Measurements from ENCODE around the gene MAPK10.

GRCh38 chr4:86054286-86055032, 305.4 kb downstream of the MAPK10 start:
- TF ChIP-seq, protein P1, sequence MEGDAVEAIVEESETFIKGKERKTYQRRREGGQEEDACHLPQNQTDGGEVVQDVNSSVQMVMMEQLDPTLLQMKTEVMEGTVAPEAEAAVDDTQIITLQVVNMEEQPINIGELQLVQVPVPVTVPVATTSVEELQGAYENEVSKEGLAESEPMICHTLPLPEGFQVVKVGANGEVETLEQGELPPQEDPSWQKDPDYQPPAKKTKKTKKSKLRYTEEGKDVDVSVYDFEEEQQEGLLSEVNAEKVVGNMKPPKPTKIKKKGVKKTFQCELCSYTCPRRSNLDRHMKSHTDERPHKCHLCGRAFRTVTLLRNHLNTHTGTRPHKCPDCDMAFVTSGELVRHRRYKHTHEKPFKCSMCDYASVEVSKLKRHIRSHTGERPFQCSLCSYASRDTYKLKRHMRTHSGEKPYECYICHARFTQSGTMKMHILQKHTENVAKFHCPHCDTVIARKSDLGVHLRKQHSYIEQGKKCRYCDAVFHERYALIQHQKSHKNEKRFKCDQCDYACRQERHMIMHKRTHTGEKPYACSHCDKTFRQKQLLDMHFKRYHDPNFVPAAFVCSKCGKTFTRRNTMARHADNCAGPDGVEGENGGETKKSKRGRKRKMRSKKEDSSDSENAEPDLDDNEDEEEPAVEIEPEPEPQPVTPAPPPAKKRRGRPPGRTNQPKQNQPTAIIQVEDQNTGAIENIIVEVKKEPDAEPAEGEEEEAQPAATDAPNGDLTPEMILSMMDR (IDR thresholded peaks at IDR 0.05) = no peak
- TF ChIP-seq ZFX (IDR thresholded peaks at IDR 0.05; ENCODE audit: borderline replicate concordance) = no peak

Data from 22Rv1 (cell line).